Lower lobe of right lung (tissue), 2 donors: ENCODE results near the gene CUL3. TPM values are rescaled to one million over a fixed set of nuclear protein-coding genes. Genes with fewer than 3 reads are reported as not detected.
A peak's percentile ranks its signal among the peaks of the same experiment; 100 is the strongest.

ENCODE experiments used
- ATAC-seq, 2 donors: fragments of 200-7000 bp; cut with Tn5 transposase; one replicate each; pipeline ENCODE4 v1.9.1; 2020 to 2022; ENCODE audit warnings: mild to moderate bottlenecking in 2 of 2, moderate library complexity in 2 of 2
- DNase-seq: peaks from one replicate; pipeline ENCODE4 v3.0.0-alpha.2; 2020
- H3K27ac ChIP-seq: fragments of 200-600 bp; one replicate; pipeline ENCODE4 v1.8.0; 2022
- H3K27me3 ChIP-seq: fragments of 200-600 bp; one replicate; pipeline ENCODE4 v1.8.0; 2022; ENCODE audit warnings: low read depth
- H3K36me3 ChIP-seq: fragments of 200-600 bp; one replicate; pipeline ENCODE4 v1.8.0; 2022; ENCODE audit warnings: mild to moderate bottlenecking
- H3K4me1 ChIP-seq: fragments of 200-600 bp; one replicate; pipeline ENCODE4 v1.8.0; 2022
- H3K4me3 ChIP-seq: fragments of 200-600 bp; one replicate; pipeline ENCODE4 v1.8.0; 2022; ENCODE audit warnings: mild to moderate bottlenecking
- H3K9me3 ChIP-seq: fragments of 200-600 bp; one replicate; pipeline ENCODE4 v1.8.0; 2022
- intact Hi-C: fragments of 100-400 bp; cut with DNase I; formaldehyde crosslinking; loops from one replicate; pipeline ENCODE4 v1.11.0; 2022
- total RNA-seq: library from RNA; stranded (reverse); fragmentation: NEBNext Ultra II Directional; extraction: Animal tissue kit (Norgen Biotek cat#: 25700); gene quantifications from one replicate; pipeline ENCODE4 v1.2.1, GENCODE V29; 2021
- TF ChIP-seq, protein P1 (sequence below): fragments of 200-600 bp; IDR thresholded peaks from one replicate; pipeline ENCODE4 v1.8.0; 2022; ENCODE audit warnings: antibody characterized with exemption, mild to moderate bottlenecking
- donor health status: DM: no; HTN: yes; CAD: no; lungs with severe emphysema.

CUL3 gene
- total RNA-seq, 1 donor from 2014 or later: 79.2 TPM

DNA sequence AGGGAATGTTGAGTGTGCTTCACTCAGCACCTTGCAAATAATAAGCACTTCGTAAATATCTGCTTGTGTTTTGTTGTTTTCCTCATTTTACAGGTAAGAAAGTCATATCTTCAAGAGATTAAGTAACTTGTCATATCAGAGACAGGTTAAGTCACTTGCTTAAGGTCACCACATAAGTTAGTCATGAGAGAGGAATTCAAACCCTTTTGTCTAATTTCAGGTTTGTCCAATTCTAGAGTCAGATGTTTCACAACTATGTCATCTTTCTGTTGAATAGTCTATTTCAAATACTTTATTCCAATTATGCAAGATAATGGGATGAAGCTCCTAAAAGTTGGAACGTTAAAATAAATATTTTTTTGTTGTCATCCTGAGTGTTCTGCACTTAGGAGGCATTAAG is 13.5 kb upstream of the CUL3 start:
- H3K4me3 ChIP-seq: no peak overlapping the region

DNA sequence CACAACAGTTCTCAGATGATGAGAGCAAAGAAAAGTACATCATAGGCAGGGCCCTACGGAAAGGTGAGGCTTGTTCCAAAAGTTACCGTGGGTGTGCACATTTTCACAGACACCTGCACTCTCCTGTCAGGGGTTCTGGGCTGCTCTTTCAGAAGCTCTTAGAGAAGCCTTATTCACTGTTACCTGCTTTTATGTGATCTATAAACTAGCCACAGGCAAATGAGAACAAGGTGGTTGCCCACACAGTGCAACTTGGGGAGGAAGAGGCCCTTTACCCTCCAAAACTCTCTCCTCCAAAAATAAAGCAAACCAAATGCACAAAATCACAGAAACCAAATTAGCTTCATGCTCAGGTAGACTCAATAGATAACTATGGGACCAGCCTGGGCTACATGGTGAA is 11.1 kb upstream of the CUL3 start:
- H3K27me3 ChIP-seq: no peaks in the 10 kb centered on the region
- intact Hi-C loops: no loop called here
- no peaks in the 10 kb centered on the region for H3K9me3 ChIP-seq
- DNase-seq (no peak), ATAC-seq (no peak)
- H3K4me3 ChIP-seq: no peak overlapping the region
- H3K27ac ChIP-seq: no peak overlapping the region
- H3K36me3 ChIP-seq: no peaks in the 10 kb centered on the region
- H3K4me1 ChIP-seq: no peaks in the 10 kb centered on the region
- TF ChIP-seq, protein P1, sequence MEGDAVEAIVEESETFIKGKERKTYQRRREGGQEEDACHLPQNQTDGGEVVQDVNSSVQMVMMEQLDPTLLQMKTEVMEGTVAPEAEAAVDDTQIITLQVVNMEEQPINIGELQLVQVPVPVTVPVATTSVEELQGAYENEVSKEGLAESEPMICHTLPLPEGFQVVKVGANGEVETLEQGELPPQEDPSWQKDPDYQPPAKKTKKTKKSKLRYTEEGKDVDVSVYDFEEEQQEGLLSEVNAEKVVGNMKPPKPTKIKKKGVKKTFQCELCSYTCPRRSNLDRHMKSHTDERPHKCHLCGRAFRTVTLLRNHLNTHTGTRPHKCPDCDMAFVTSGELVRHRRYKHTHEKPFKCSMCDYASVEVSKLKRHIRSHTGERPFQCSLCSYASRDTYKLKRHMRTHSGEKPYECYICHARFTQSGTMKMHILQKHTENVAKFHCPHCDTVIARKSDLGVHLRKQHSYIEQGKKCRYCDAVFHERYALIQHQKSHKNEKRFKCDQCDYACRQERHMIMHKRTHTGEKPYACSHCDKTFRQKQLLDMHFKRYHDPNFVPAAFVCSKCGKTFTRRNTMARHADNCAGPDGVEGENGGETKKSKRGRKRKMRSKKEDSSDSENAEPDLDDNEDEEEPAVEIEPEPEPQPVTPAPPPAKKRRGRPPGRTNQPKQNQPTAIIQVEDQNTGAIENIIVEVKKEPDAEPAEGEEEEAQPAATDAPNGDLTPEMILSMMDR: no peak

More for the DNA sequence above, 13.5 kb upstream of the CUL3 start:
- Histone ChIP-seq H3K36me3 (no peaks in the 10 kb centered on the region), H3K4me1 (no peaks in the 10 kb centered on the region), H3K9me3 (no peaks in the 10 kb centered on the region), H3K27me3 (no peaks in the 10 kb centered on the region), H3K27ac (no peak overlapping the region)
- intact Hi-C loops: no loop called here
- ATAC-seq: peak in 1 of 2 donors; percentile 18
- no peak for DNase-seq
- TF ChIP-seq, protein P1: no peak

DNA sequence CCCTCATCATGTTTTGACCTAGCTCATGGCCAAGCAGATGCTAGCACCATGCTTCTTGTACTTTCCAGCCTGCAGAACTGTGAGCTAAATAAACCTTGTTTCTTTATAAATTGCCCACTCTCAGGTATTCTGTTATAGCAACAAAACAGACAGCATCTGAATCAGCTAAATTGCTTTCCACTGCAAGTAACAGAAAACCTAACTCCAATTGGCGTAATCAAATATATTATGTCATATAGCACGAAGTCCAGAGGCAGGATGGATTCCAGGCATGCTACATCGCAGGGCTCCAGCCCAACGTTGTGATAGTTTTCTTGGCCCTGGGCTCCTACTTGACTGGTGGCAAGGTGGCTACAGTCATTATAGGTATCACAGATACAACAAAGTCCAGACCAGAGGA is 10.4 kb upstream of the CUL3 start:
- no peak overlapping the region for H3K4me3 ChIP-seq
- no peak for ATAC-seq
- no peak for DNase-seq
- no peaks in the 10 kb centered on the region for H3K4me1 ChIP-seq
- H3K36me3 ChIP-seq: no peaks in the 10 kb centered on the region
- H3K27me3 ChIP-seq: no peaks in the 10 kb centered on the region
- TF ChIP-seq, protein P1: no peak
- intact Hi-C loops: no loop called here
- no peak overlapping the region for H3K27ac ChIP-seq
- H3K9me3 ChIP-seq: no peaks in the 10 kb centered on the region

DNA sequence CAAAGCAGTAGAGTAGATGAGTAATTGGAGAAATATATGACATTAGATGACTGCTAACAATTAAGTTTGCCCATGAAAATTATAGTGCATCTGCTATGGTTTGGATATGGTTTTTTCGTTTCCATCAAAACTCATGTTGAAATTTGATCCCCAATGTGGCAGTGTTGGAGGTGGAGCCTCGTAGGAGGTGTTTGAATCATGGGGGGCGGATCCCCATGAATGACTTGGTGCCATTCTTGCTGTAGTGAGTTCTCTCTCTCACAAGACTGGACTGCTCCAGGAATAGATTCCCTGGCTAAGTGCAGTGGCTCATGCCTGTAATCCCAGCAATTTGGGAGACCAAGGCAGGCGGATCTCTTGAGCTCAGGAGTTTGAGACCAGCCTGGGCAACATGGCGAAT is 9.7 kb upstream of the CUL3 start:
- Histone ChIP-seq H3K27ac (no peak overlapping the region), H3K4me1 (no peaks in the 10 kb centered on the region), H3K9me3 (no peaks in the 10 kb centered on the region), H3K36me3 (no peaks in the 10 kb centered on the region), H3K4me3 (no peak overlapping the region), H3K27me3 (no peaks in the 10 kb centered on the region)
- ATAC-seq (no peak), DNase-seq (no peak)
- TF ChIP-seq, protein P1: no peak
- intact Hi-C loops: no loop called here

DNA sequence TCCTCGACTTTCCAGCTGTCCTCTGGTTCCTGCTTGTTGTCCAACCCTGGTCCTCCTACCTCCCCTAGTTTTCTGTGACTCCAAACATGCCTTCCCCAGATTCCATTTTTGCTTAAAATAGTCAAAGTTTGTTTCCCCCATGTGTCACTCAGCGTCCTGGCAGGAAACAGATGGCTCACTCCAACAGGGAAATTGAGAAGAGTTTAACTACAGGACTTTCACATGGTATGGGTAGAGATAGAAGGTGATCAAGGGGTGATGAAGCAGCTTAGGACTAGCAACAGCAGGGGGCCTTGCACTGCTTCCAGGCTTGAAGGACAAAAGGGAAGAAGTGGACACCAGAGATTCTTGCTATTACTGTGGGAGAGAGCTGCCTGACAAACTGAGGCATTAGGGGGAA is 6.1 kb upstream of the CUL3 start:
- no peaks in the 10 kb centered on the region for H3K27me3 ChIP-seq
- H3K4me1 ChIP-seq: peaks cover 8% of the 10 kb centered on the region
- no peak overlapping the region for H3K4me3 ChIP-seq
- no peaks in the 10 kb centered on the region for H3K9me3 ChIP-seq
- H3K36me3 ChIP-seq: no peaks in the 10 kb centered on the region
- intact Hi-C loops: no loop called here
- no peak overlapping the region for H3K27ac ChIP-seq
- TF ChIP-seq, protein P1: no peak
- no peak for ATAC-seq
- no peak for DNase-seq
